DOHH2 (cell line): ENCODE results near the gene NCAPG2.

Source experiments
- H3F3A ChIP-seq: fragments of 200-600 bp; sonication (generic), shearing (Covaris generic); 2 replicates; pipeline ENCODE4 v1.6.0; 2016; ENCODE audit warnings: antibody characterized with exemption, mild to moderate bottlenecking; ENCODE audit not compliant: control insufficient read depth, insufficient read depth
- H3K27ac ChIP-seq: fragments of 200-600 bp; sonication (generic); 2 replicates; pipeline ENCODE4 v1.5.1; 2014; ENCODE audit warnings: low read depth, mild to moderate bottlenecking, low read length, moderate library complexity
- H3K27me3 ChIP-seq: fragments of 200-600 bp; sonication (generic); 2 replicates; pipeline ENCODE4 v1.6.1; 2014; ENCODE audit warnings: mild to moderate bottlenecking, low read length, mixed read lengths; ENCODE audit not compliant: control insufficient read depth
- H3K36me3 ChIP-seq: fragments of 200-600 bp; sonication (generic); 2 replicates; pipeline ENCODE4 v1.6.1; 2014; ENCODE audit warnings: mild to moderate bottlenecking, low read length, moderate library complexity, mixed read lengths; ENCODE audit not compliant: control insufficient read depth
- H3K4me1 ChIP-seq: fragments of 200-600 bp; sonication (generic); 2 replicates; pipeline ENCODE4 v1.6.1; 2014; ENCODE audit warnings: mild to moderate bottlenecking, low read length, mixed read lengths; ENCODE audit not compliant: control insufficient read depth
- H3K4me2 ChIP-seq: fragments of 200-600 bp; sonication (generic); 2 replicates; pipeline ENCODE4 v1.6.0; 2014; ENCODE audit warnings: mild to moderate bottlenecking, low read length, moderate library complexity
- H3K4me3 ChIP-seq: fragments of 200-600 bp; sonication (generic); 2 replicates; pipeline ENCODE4 v1.5.1; 2014; ENCODE audit warnings: mild to moderate bottlenecking, low read length, mixed read lengths
- H3K79me2 ChIP-seq: fragments of 200-600 bp; sonication (generic); 2 replicates; pipeline ENCODE4 v1.6.1; 2014; ENCODE audit warnings: mild to moderate bottlenecking, low read length, mixed read lengths; ENCODE audit not compliant: control insufficient read depth
- H3K9me2 ChIP-seq: fragments of 200-600 bp; sonication (generic); replicated peaks from 2 replicates; pipeline ENCODE4 v1.6.1; 2014; ENCODE audit warnings: mild to moderate bottlenecking, low read length, mixed read lengths; ENCODE audit not compliant: control insufficient read depth
- H3K9me3 ChIP-seq: fragments of 200-600 bp; sonication (generic); 2 replicates; pipeline ENCODE4 v1.6.1; 2014; ENCODE audit warnings: antibody characterized with exemption, low read length, mixed read lengths; ENCODE audit not compliant: control insufficient read depth, insufficient read depth
- H4K20me1 ChIP-seq: fragments of 200-600 bp; sonication (generic); 2 replicates; pipeline ENCODE4 v1.6.0; 2014; ENCODE audit warnings: low read depth, mild to moderate bottlenecking, antibody characterized with exemption, low read length, moderate library complexity; ENCODE audit not compliant: control insufficient read depth, insufficient read depth
- EZH2phosphoT487 ChIP-seq: fragments of 200-600 bp; sonication (generic); IDR thresholded peaks from 2 replicates; pipeline ENCODE4 v1.6.1; 2017; ENCODE audit warnings: borderline replicate concordance, mild to moderate bottlenecking, antibody characterized with exemption, low read length, moderate library complexity, mixed read lengths
- TF ChIP-seq, protein P1 (sequence below): fragments of 200-600 bp; sonication (generic); IDR thresholded peaks from one replicate; pipeline ENCODE4 v1.5.1; 2014; ENCODE audit warnings: antibody characterized with exemption, mild to moderate bottlenecking, low read depth, low read length; ENCODE audit not compliant: poor library complexity, severe bottlenecking

Gene NCAPG2, protein sequence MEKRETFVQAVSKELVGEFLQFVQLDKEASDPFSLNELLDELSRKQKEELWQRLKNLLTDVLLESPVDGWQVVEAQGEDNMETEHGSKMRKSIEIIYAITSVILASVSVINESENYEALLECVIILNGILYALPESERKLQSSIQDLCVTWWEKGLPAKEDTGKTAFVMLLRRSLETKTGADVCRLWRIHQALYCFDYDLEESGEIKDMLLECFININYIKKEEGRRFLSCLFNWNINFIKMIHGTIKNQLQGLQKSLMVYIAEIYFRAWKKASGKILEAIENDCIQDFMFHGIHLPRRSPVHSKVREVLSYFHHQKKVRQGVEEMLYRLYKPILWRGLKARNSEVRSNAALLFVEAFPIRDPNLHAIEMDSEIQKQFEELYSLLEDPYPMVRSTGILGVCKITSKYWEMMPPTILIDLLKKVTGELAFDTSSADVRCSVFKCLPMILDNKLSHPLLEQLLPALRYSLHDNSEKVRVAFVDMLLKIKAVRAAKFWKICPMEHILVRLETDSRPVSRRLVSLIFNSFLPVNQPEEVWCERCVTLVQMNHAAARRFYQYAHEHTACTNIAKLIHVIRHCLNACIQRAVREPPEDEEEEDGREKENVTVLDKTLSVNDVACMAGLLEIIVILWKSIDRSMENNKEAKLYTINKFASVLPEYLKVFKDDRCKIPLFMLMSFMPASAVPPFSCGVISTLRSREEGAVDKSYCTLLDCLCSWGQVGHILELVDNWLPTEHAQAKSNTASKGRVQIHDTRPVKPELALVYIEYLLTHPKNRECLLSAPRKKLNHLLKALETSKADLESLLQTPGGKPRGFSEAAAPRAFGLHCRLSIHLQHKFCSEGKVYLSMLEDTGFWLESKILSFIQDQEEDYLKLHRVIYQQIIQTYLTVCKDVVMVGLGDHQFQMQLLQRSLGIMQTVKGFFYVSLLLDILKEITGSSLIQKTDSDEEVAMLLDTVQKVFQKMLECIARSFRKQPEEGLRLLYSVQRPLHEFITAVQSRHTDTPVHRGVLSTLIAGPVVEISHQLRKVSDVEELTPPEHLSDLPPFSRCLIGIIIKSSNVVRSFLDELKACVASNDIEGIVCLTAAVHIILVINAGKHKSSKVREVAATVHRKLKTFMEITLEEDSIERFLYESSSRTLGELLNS

DNA sequence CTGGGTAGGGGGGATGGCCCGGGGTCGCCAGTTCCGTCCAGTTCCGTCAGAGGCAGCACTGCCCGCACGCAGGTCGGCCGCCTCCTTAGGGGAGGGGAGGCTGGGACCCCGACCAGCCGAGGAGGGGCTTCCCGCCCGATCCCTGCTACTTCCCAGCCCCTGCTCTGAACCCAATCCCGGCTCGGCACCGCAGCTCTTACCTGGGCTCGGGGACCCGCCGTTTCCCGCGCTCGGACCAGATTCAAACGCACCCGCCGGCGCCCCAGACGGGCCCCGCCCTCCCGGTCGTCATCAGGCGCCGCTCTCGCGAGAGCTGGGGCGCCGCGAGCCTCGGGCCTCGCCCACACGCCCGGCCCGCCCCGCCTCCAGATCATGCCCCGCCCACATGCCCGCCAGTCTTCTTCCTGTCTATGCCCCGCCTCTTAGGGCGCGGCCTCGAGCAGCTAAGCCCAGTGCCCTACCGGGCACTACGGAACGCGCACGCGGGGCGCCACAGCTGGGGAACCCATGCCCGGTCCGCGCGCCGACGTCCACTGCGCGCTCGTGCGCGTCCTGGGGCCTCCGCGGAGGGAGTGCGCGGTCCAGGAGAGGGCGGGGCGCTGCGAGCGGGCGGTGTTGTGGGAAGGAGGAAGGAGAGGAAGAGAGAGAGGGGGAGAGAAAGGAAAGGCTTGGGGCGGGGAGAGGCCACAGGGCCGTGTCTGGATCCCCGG is at the start of gene NCAPG2:
Gene NCAPG2, minus strand, starts transcription at position 281 of the 710 bp plus-strand sequence. CDS start 2,905 bp downstream, outside the sequence.
- H3K36me3 ChIP-seq: peaks cover 61% of the 10 kb centered on the region
- H3K4me2 ChIP-seq: peak within 1 kb of the TSS; percentile 86
- peak within 1 kb of the TSS; percentile 55 for H3K27ac ChIP-seq
- H3K4me3 ChIP-seq: peak within 1 kb of the TSS; percentile 84
- peaks cover 40% of the 10 kb centered on the region for H3K4me1 ChIP-seq
- no peaks in the 10 kb centered on the region for H3K9me2 ChIP-seq
- H3K9me3 ChIP-seq: peaks cover 16% of the 10 kb centered on the region
- peaks cover 11% of the 10 kb centered on the region for H3F3A ChIP-seq
- peaks cover 10% of the 10 kb centered on the region; the same call in 1 of the 2 replicates for H4K20me1 ChIP-seq
- no peaks in the 10 kb centered on the region for H3K27me3 ChIP-seq
- no peak for TF ChIP-seq EZH2phosphoT487
- TF ChIP-seq, protein P1, sequence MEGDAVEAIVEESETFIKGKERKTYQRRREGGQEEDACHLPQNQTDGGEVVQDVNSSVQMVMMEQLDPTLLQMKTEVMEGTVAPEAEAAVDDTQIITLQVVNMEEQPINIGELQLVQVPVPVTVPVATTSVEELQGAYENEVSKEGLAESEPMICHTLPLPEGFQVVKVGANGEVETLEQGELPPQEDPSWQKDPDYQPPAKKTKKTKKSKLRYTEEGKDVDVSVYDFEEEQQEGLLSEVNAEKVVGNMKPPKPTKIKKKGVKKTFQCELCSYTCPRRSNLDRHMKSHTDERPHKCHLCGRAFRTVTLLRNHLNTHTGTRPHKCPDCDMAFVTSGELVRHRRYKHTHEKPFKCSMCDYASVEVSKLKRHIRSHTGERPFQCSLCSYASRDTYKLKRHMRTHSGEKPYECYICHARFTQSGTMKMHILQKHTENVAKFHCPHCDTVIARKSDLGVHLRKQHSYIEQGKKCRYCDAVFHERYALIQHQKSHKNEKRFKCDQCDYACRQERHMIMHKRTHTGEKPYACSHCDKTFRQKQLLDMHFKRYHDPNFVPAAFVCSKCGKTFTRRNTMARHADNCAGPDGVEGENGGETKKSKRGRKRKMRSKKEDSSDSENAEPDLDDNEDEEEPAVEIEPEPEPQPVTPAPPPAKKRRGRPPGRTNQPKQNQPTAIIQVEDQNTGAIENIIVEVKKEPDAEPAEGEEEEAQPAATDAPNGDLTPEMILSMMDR: no peak
- peaks cover 55% of the 10 kb centered on the region for H3K79me2 ChIP-seq

DNA sequence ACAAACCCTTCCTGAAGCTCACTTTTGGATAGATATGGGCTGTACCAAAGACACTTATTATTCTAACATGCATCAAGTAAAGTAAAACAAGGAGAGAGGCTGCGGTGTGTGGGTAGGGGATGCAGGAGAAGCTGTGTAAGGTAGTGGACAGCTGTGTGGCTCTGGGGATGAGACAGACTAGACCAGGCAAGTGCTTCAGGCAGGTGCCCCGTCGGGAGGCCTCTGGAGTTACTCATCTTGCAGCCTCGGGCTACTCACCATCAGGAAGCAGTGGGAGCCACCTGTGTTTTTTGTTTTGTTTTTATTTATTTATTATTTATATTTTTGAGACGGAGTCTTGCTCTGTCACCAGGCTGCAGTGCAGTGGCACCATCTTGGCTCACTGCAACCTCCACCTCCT is 49.3 kb upstream of the NCAPG2 start:
- Histone ChIP-seq H3K9me2 (no peaks in the 10 kb centered on the region), H3K4me1 (no peaks in the 10 kb centered on the region), H4K20me1 (no peaks in the 10 kb centered on the region), H3K36me3 (peaks cover 19% of the 10 kb centered on the region), H3F3A (no peaks in the 10 kb centered on the region), H3K4me3 (no peak overlapping the region), H3K4me2 (no peak overlapping the region), H3K79me2 (no peaks in the 10 kb centered on the region), H3K27ac (no peak overlapping the region), H3K9me3 (no peaks in the 10 kb centered on the region), H3K27me3 (no peaks in the 10 kb centered on the region)
- TF ChIP-seq EZH2phosphoT487: no peak
- TF ChIP-seq, protein P1: no peak

DNA sequence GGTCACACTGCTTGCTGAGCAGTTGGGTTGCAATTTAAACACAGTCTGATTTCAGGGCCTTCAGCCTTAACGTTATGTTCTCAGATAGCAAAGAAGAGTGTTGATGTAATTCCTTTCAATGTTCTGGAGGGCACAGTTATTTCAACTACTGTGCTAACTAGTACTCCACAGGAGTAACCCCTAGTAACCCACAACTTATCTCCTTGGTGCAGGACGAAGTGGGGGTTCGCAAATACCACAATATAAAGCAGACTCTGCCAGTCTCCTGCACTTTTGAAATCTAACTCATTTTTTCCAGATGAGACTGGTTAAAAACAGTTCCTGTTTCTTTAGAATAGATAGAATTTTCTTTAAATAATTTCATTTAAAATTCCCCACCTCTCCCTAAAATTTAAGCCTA is 47.1 kb upstream of the NCAPG2 start:
- H3K4me2 ChIP-seq: no peak overlapping the region
- no peaks in the 10 kb centered on the region for H3K79me2 ChIP-seq
- H3K27me3 ChIP-seq: no peaks in the 10 kb centered on the region
- no peaks in the 10 kb centered on the region for H3F3A ChIP-seq
- no peak for TF ChIP-seq EZH2phosphoT487
- TF ChIP-seq, protein P1: no peak
- no peaks in the 10 kb centered on the region for H3K9me3 ChIP-seq
- H4K20me1 ChIP-seq: no peaks in the 10 kb centered on the region
- H3K4me3 ChIP-seq: no peak overlapping the region
- no peaks in the 10 kb centered on the region for H3K4me1 ChIP-seq
- peaks cover 12% of the 10 kb centered on the region; the same call in 1 of the 2 replicates for H3K36me3 ChIP-seq
- no peak overlapping the region for H3K27ac ChIP-seq
- H3K9me2 ChIP-seq: no peaks in the 10 kb centered on the region
